ENCODE results near the gene JAZF1. TPM values are rescaled to one million over a fixed set of nuclear protein-coding genes. Genes with fewer than 3 reads are reported as not detected.

Gene JAZF1
- total and polyA plus RNA-seq, 2 of the 8 experiments (the other 6 are each of a cell fraction or from before 2014, with no cell fraction given): 2.6 to 21.8 TPM

DNA sequence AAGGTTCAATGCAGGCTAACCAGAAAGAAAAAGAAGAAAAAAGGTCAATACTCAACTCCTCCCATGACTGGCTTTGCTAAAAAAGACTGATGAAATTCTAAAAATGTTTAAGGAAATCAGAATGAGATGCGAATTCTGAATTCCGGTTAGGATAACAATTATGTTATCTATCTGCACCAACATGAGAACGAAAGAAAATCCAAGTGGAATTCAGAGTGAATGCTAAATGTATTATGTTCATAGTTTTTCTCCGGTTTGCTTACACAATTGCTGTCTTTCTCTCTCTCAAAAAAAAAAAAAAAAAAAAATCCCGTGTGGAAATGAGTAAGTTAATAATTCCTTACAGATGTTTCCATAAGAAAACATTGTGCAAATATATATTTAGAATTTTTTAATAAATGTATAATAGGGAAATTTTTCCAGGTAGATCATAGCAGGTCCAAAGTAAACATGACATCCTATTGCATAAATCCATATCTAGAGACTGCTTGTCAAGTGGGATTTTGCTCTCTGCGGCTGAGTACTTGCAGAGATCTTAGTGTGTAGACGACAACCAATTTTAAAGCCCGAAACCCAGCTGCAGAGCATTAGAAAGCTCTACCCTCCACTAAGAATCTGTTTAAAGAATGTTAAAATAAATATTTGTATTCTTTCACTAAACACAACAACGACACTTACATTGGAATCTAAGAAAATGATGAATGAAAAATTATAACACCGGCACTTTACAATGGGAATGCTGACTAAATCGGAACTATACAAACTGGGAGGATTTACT is 104.0 kb downstream of the JAZF1 start:
- H3K23me2 ChIP-seq (ENCODE audit: low read depth, low read length): no peaks in the 10 kb centered on the region
- ChIA-PET POLR2A (ENCODE audit: partially characterized antibody) (no interaction called here), CTCF (ENCODE audit: partially characterized antibody) (interaction anchor here (0.8 to 7.9 kb wide), 14 partner anchors 8 to 124 kb away, joined by 3 to 133 read pairs (median 8); no protein-coding TSS in a partner anchor)
- H3K4me1 ChIP-seq (replicated peaks in 1 of 4; ENCODE audit: control insufficient read depth in 3 of 4, insufficient read depth in 4 of 4, low read length in 3 of 4): peaks cover 0 to 7% (median 0%) of the 10 kb centered on the region in 4 experiments; a peak in 3 of 7 replicates
- H3K9me3 ChIP-seq (ENCODE audit: insufficient read depth in 2 of 2, low read depth in 1 of 2, low read length in 1 of 2): no peaks in the 10 kb centered on the region
- H3K4me3 ChIP-seq (ENCODE audit: extremely low read depth in 1 of 4, insufficient read depth in 2 of 4, low read depth in 3 of 4, low read length in 4 of 4): no peak overlapping the region
- no peaks in the 10 kb centered on the region for H3K79me2 ChIP-seq (ENCODE audit: control insufficient read depth in 1 of 2, insufficient read depth in 2 of 2, low read length in 2 of 2)
- H2AK5ac ChIP-seq (ENCODE audit: low read depth, low read length): no peak overlapping the region
- no peak overlapping the region for H3K4ac ChIP-seq (replicated peaks; ENCODE audit: insufficient read length, low read depth, low read length)
- no peak overlapping the region for H4K8ac ChIP-seq (ENCODE audit: extremely low read depth, insufficient read depth, low read length)
- H3K18ac ChIP-seq (ENCODE audit: extremely low read depth, low read length): no peak overlapping the region
- H4K5ac ChIP-seq (ENCODE audit: insufficient read length, low read depth, low read length): no peak overlapping the region
- no peak overlapping the region for H2BK120ac ChIP-seq (replicated peaks; ENCODE audit: low read depth, low read length)
- no peak overlapping the region for H2BK15ac ChIP-seq (ENCODE audit: low read length)
- no peaks in the 10 kb centered on the region for H3K36me3 ChIP-seq (ENCODE audit: control insufficient read depth in 2 of 4, insufficient read depth in 4 of 4, low read length in 3 of 4)
- no peaks in the 10 kb centered on the region for H3K27me3 ChIP-seq (replicated peaks in 1 of 4; ENCODE audit: control insufficient read depth in 3 of 4, extremely low read depth in 1 of 4, insufficient read depth in 3 of 4, low read length in 3 of 4)
- H3K79me1 ChIP-seq (ENCODE audit: low read depth, low read length): no peaks in the 10 kb centered on the region
- no peak overlapping the region for H3K27ac ChIP-seq (ENCODE audit: low read depth, low read length)
- no peak overlapping the region for H3K23ac ChIP-seq (ENCODE audit: insufficient read length)
- FAIRE-seq (no peak), DNase-seq (ENCODE audit: low read depth in 1 of 2, low spot score in 2 of 2) (no peak)
- H3K4me2 ChIP-seq (ENCODE audit: insufficient read depth in 1 of 2, low read depth in 2 of 2, low read length in 2 of 2): no peak overlapping the region
- H4K20me1 ChIP-seq (replicated peaks in 1 of 2; ENCODE audit: control insufficient read depth in 1 of 2, insufficient read depth in 2 of 2, low read length in 2 of 2): no peaks in the 10 kb centered on the region
- no peak overlapping the region for H3K56ac ChIP-seq (replicated peaks; ENCODE audit: insufficient read length, low read depth, low read length)
- H3K9ac ChIP-seq (replicated peaks in 1 of 4; ENCODE audit: extremely low read depth in 1 of 4, low read depth in 3 of 4, low read length in 3 of 4): no peak overlapping the region
- no peak overlapping the region for H2BK20ac ChIP-seq (ENCODE audit: low read length)
- 94% methylated on average over 11 of the region's 11 CpGs; no CpG with 5 or more reads in 1 of the 2 experiments for WGBS, 2 experiments (ENCODE audit: extremely low coverage in 1 of 2, insufficient coverage in 1 of 2, insufficient read length in 1 of 2, insufficient replicate concordance in 2 of 2, low coverage in 1 of 2, low lambda C conversion rate in 2 of 2, missing lambda C conversion rate in 1 of 2)
- no peak overlapping the region for H2BK12ac ChIP-seq (ENCODE audit: low read depth, low read length)
- no peak overlapping the region for H4K91ac ChIP-seq (replicated peaks; ENCODE audit: insufficient read length, low read length)
- H3K14ac ChIP-seq (ENCODE audit: insufficient read length): no peak overlapping the region
- H2AFZ ChIP-seq (ENCODE audit: low read length): no peak overlapping the region
- no peak overlapping the region for H2BK5ac ChIP-seq (ENCODE audit: low read depth, low read length)
- no peak for TF ChIP-seq POLR2A (IDR thresholded peaks at IDR 0.05; ENCODE audit: control extremely low read depth in 1 of 2, low read depth in 2 of 2, low read length in 2 of 2)
- no peak for TF ChIP-seq ASH2L (IDR thresholded peaks at IDR 0.05; ENCODE audit: low read length)
- TF ChIP-seq HDAC2 (IDR thresholded peaks at IDR 0.05; ENCODE audit: borderline replicate concordance in 1 of 2, low read depth in 2 of 2, low read length in 2 of 2): no peak
- TF ChIP-seq, protein P1, sequence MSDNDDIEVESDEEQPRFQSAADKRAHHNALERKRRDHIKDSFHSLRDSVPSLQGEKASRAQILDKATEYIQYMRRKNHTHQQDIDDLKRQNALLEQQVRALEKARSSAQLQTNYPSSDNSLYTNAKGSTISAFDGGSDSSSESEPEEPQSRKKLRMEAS (IDR thresholded peaks at IDR 0.05): no peak
- TF ChIP-seq EZH2 (IDR thresholded peaks at IDR 0.05; ENCODE audit: low read depth, low read length, severe bottlenecking): no peak
- no peak for TF ChIP-seq POLR2AphosphoS5 (IDR thresholded peaks at IDR 0.05; ENCODE audit: low read depth, low read length)

All from H1 (cell line).